H1 (cell line): ENCODE measurements around the gene IFT27. TPM values are rescaled to one million over a fixed set of nuclear protein-coding genes. Genes with fewer than 3 reads are reported as not detected.

Experiments
- CTCF ChIA-PET: fragments of 300-600 bp; sonication (Branson Sonifier 250); formaldehyde crosslinking; loops from one replicate; lab custom pipeline; 2021; ENCODE audit not compliant: partially characterized antibody; lab: Charles Lee
- POLR2A ChIA-PET: fragments of 300-600 bp; sonication (Branson Sonifier 250); formaldehyde crosslinking; loops from one replicate; lab custom pipeline; 2021; ENCODE audit warnings: inconsistent platforms; ENCODE audit not compliant: partially characterized antibody; lab: Charles Lee
- DNase-seq, 2 experiments: peaks; one replicate each; pipeline versions ENCODE4 v3.0.0 to v3.0.0-alpha.2; 2010 to 2022; ENCODE audit warnings: low spot score in 2 of 2, low read depth in 1 of 2, mixed read lengths in 1 of 2
- FAIRE-seq: peaks from 2 replicates; lab custom pipeline; 2011; peaks lifted over from hg19 to GRCh38; lab: Jason Lieb, UNC
- H2AFZ ChIP-seq: 2 replicates; pipeline ENCODE4 v1.8.1; 2012; ENCODE audit warnings: low read length, inconsistent platforms
- H2AK5ac ChIP-seq: 2 replicates; pipeline ENCODE4 v1.6.1; 2013; ENCODE audit warnings: low read depth, low read length
- H2BK120ac ChIP-seq: replicated peaks from 2 replicates; pipeline ENCODE3; 2013; ENCODE audit warnings: low read depth, low read length, inconsistent platforms
- H2BK12ac ChIP-seq: 2 replicates; pipeline ENCODE4 v1.6.1; 2013; ENCODE audit warnings: low read depth, low read length
- H2BK15ac ChIP-seq: 2 replicates; pipeline ENCODE4 v1.6.1; 2013; ENCODE audit warnings: low read length
- H2BK20ac ChIP-seq: 2 replicates; pipeline ENCODE4 v1.6.1; 2013; ENCODE audit warnings: low read length
- H2BK5ac ChIP-seq: 2 replicates; pipeline ENCODE4 v1.6.1; 2013; ENCODE audit warnings: low read depth, low read length
- H3K14ac ChIP-seq: 2 replicates; pipeline ENCODE4 v1.6.1; 2013; ENCODE audit warnings: inconsistent platforms; ENCODE audit not compliant: insufficient read length
- H3K18ac ChIP-seq: 2 replicates; pipeline ENCODE4 v1.6.1; 2013; ENCODE audit warnings: low read length; ENCODE audit errors: extremely low read depth
- H3K23ac ChIP-seq: 2 replicates; pipeline ENCODE4 v1.6.1; 2013; ENCODE audit warnings: inconsistent platforms; ENCODE audit not compliant: insufficient read length
- H3K23me2 ChIP-seq: 2 replicates; pipeline ENCODE4 v1.6.1; 2013; ENCODE audit warnings: low read depth, low read length
- H3K27ac ChIP-seq: 2 replicates; pipeline ENCODE4 v1.6.1; 2011; ENCODE audit warnings: low read depth, low read length, inconsistent platforms
- H3K27me3 ChIP-seq, 4 experiments: replicated peaks in 1 of 4; 1 replicate in 1 of 4; 2 replicates in 3 of 4; pipeline versions ENCODE4 v1.6.1 to v1.8.1; 2011 to 2013; ENCODE audit warnings: low read length in 3 of 4, mild to moderate bottlenecking in 3 of 4, inconsistent platforms in 2 of 4, mixed read lengths in 2 of 4, moderate library complexity in 1 of 4; ENCODE audit not compliant: control insufficient read depth in 3 of 4, insufficient read depth in 3 of 4; ENCODE audit errors: extremely low read depth in 1 of 4
- H3K36me3 ChIP-seq, 4 experiments: 2 replicates each; pipeline versions ENCODE4 v1.6.1 to v1.8.1; 2011 to 2013; ENCODE audit warnings: mild to moderate bottlenecking in 4 of 4, low read length in 3 of 4, moderate library complexity in 2 of 4, control low read depth in 1 of 4, inconsistent platforms in 1 of 4; ENCODE audit not compliant: insufficient read depth in 4 of 4, control insufficient read depth in 2 of 4
- H3K4ac ChIP-seq: replicated peaks from 2 replicates; pipeline ENCODE3; 2013; ENCODE audit warnings: low read length, low read depth, mixed read lengths, inconsistent platforms; ENCODE audit not compliant: insufficient read length
- H3K4me1 ChIP-seq, 4 experiments: replicated peaks in 1 of 4; 1 replicate in 1 of 4; 2 replicates in 3 of 4; pipeline versions ENCODE4 v1.6.1 to v1.8.1; 2011 to 2013; ENCODE audit warnings: low read length in 3 of 4, inconsistent platforms in 2 of 4, mixed read lengths in 1 of 4; ENCODE audit not compliant: insufficient read depth in 4 of 4, control insufficient read depth in 3 of 4
- H3K4me2 ChIP-seq, 2 experiments: 2 replicates each; pipeline versions ENCODE4 v1.6.1 to v1.8.1; 2011 to 2013; ENCODE audit warnings: low read depth in 2 of 2, low read length in 2 of 2, control low read depth in 1 of 2, inconsistent platforms in 1 of 2, mild to moderate bottlenecking in 1 of 2; ENCODE audit not compliant: insufficient read depth in 1 of 2
- H3K4me3 ChIP-seq, 4 experiments: fragments of 200-600, 300-600 bp in 1 of 4; sonication (generic), shearing (Covaris generic), sonication (Bioruptor Twin) in 1 of 4; 2 replicates each; pipeline versions ENCODE4 v1.5.1 to v1.8.1; 2011 to 2016; ENCODE audit warnings: low read length in 4 of 4, low read depth in 3 of 4, control low read depth in 2 of 4, inconsistent platforms in 2 of 4, mild to moderate bottlenecking in 2 of 4, mixed read lengths in 1 of 4, moderate library complexity in 1 of 4; ENCODE audit not compliant: insufficient read depth in 2 of 4; ENCODE audit errors: extremely low read depth in 1 of 4
- H3K56ac ChIP-seq: replicated peaks from 2 replicates; pipeline ENCODE3; 2013; ENCODE audit warnings: low read depth, mild to moderate bottlenecking, mixed read lengths, low read length, inconsistent platforms; ENCODE audit not compliant: insufficient read length
- H3K79me1 ChIP-seq: 2 replicates; pipeline ENCODE4 v1.6.1; 2013; ENCODE audit warnings: low read depth, low read length, control low read depth
- H3K79me2 ChIP-seq, 2 experiments: 2 replicates each; pipeline versions ENCODE4 v1.6.1 to v1.8.1; 2012 to 2013; ENCODE audit warnings: low read length in 2 of 2, mild to moderate bottlenecking in 2 of 2, inconsistent platforms in 1 of 2; ENCODE audit not compliant: insufficient read depth in 2 of 2, control insufficient read depth in 1 of 2
- H3K9ac ChIP-seq, 4 experiments: replicated peaks in 1 of 4; 1 replicate in 1 of 4; 2 replicates in 3 of 4; pipeline versions ENCODE4 v1.6.1 to v1.8.1; 2011 to 2013; ENCODE audit warnings: low read depth in 3 of 4, low read length in 3 of 4, control low read depth in 2 of 4, mild to moderate bottlenecking in 2 of 4, moderate library complexity in 2 of 4, inconsistent platforms in 1 of 4; ENCODE audit errors: extremely low read depth in 1 of 4
- H3K9me3 ChIP-seq, 2 experiments: 2 replicates each; pipeline versions ENCODE4 v1.6.1 to v1.8.1; 2012 to 2013; ENCODE audit warnings: mild to moderate bottlenecking in 2 of 2, moderate library complexity in 2 of 2, control low read depth in 1 of 2, inconsistent platforms in 1 of 2, low read depth in 1 of 2, low read length in 1 of 2, mixed read lengths in 1 of 2; ENCODE audit not compliant: insufficient read depth in 2 of 2
- H4K20me1 ChIP-seq, 2 experiments: replicated peaks in 1 of 2; 2 replicates each; pipeline versions ENCODE3 to v1.8.1; 2011 to 2013; ENCODE audit warnings: inconsistent platforms in 2 of 2, low read length in 2 of 2, mild to moderate bottlenecking in 1 of 2; ENCODE audit not compliant: insufficient read depth in 2 of 2, control insufficient read depth in 1 of 2
- H4K5ac ChIP-seq: 2 replicates; pipeline ENCODE4 v1.6.1; 2013; ENCODE audit warnings: low read length, low read depth, mixed read lengths, inconsistent platforms; ENCODE audit not compliant: insufficient read length
- H4K8ac ChIP-seq: 2 replicates; pipeline ENCODE4 v1.8.0; 2013; ENCODE audit warnings: mild to moderate bottlenecking, moderate library complexity, low read length, inconsistent platforms; ENCODE audit not compliant: insufficient read depth; ENCODE audit errors: extremely low read depth
- H4K91ac ChIP-seq: replicated peaks from 2 replicates; pipeline ENCODE3; 2013; ENCODE audit warnings: low read length, mixed read lengths, inconsistent platforms; ENCODE audit not compliant: insufficient read length
- CBX8 ChIP-seq: fragments of 300-800, 300-1000 bp; sonication (generic); IDR thresholded peaks from 2 replicates; pipeline ENCODE4 v1.7.1; 2016; ENCODE audit warnings: low read depth, low read length, borderline replicate concordance
- CEBPB ChIP-seq: IDR thresholded peaks from 2 replicates; pipeline ENCODE4 v1.6.1; 2012; ENCODE audit warnings: low read depth, low read length
- MAX ChIP-seq: IDR thresholded peaks from 2 replicates; pipeline ENCODE4 v1.6.1; 2012; ENCODE audit warnings: inconsistent platforms
- RBBP5 ChIP-seq: IDR thresholded peaks from 2 replicates; pipeline ENCODE4 v1.7.1; 2012; ENCODE audit warnings: low read depth, mild to moderate bottlenecking, inconsistent platforms, low read length, moderate library complexity, borderline replicate concordance
- SIX5 ChIP-seq: IDR thresholded peaks from 2 replicates; pipeline ENCODE4 v1.6.1; 2011; ENCODE audit warnings: mild to moderate bottlenecking, low read depth, low read length
- TEAD4 ChIP-seq: IDR thresholded peaks from 2 replicates; pipeline ENCODE4 v1.6.1; 2012; ENCODE audit warnings: low read depth, low read length, inconsistent platforms, mixed read lengths
- WGBS, 2 experiments: shearing (Covaris generic) in 1 of 2; methylation state at CpG; one replicate each; pipeline versions ENCODE4 v1.1.6 to v1.1.7; 2013 to 2015; ENCODE audit warnings: low lambda C conversion rate in 2 of 2, mixed read lengths in 2 of 2, inconsistent platforms in 1 of 2, low coverage in 1 of 2, missing lambda C conversion rate in 1 of 2; ENCODE audit not compliant: insufficient replicate concordance in 2 of 2, insufficient coverage in 1 of 2, insufficient read length in 1 of 2; ENCODE audit errors: extremely low coverage in 1 of 2, missing lambda C conversion rate in 1 of 2; 5-methylcytosine and 5-hydroxymethylcytosine counted together
- polyA plus RNA-seq, 7 experiments: library from polyadenylated mRNA; depleted of rRNA in 3 of 7; stranded (reverse) in 5 of 7; unstranded in 2 of 7; fragments of >200 nt in 5 of 7; fragments of 200-250 nt in 2 of 7; gene quantifications; 1 replicate in 5 of 7; 2 replicates in 1 of 7; 4 replicates in 1 of 7; pipeline versions ENCODE4 v1.2.1 to v1.2.3, GENCODE V29; 2011 to 2013; ENCODE audit warnings: missing spikeins in 2 of 7, mixed read lengths in 2 of 7
- total RNA-seq: library from RNA; stranded (reverse); fragmentation: NEBNext Ultra II Directional; extraction: Animal tissue kit (Norgen Biotek cat#: 25700); gene quantifications from 2 replicates; pipeline ENCODE4 v1.2.1, GENCODE V29; 2021

IFT27 gene
- total and polyA plus RNA-seq, 2 of the 8 experiments (the other 6 are each of a cell fraction or from before 2014, with no cell fraction given): 36.4 to 46.2 TPM

GRCh38 chr22:36759481-36760159, 16.3 kb downstream of the IFT27 start:
- Histone ChIP-seq H3K79me1 (no peaks in the 10 kb centered on the region), H4K20me1 (peaks cover 0 to 2% of the 10 kb centered on the region in 2 experiments), H3K27ac (no peak overlapping the region), H3K4ac (no peak overlapping the region), H3K4me3 (no peak overlapping the region), H2BK12ac (no peak overlapping the region), H3K23me2 (no peaks in the 10 kb centered on the region), H3K9ac (no peak overlapping the region), H3K9me3 (no peaks in the 10 kb centered on the region), H2BK20ac (no peak overlapping the region), H3K18ac (no peak overlapping the region), H3K36me3 (peaks cover 3 to 15% (median 11%) of the 10 kb centered on the region in 4 experiments; a peak in 5 of 8 replicates), H3K23ac (no peak overlapping the region), H3K56ac (no peak overlapping the region), H2AK5ac (no peak overlapping the region), H3K4me1 (peaks cover 0 to 7% (median 0%) of the 10 kb centered on the region in 4 experiments; a peak in 2 of 7 replicates), H2BK5ac (no peak overlapping the region), H3K79me2 (no peaks in the 10 kb centered on the region), H4K5ac (no peak overlapping the region), H3K4me2 (no peak overlapping the region), H4K8ac (no peak overlapping the region), H2AFZ (no peak overlapping the region), H2BK15ac (no peak overlapping the region), H2BK120ac (no peak overlapping the region), H3K27me3 (no peaks in the 10 kb centered on the region), H3K14ac (no peak overlapping the region), H4K91ac (no peak overlapping the region)
- no peak for FAIRE-seq
- DNase-seq: no peak
- ChIA-PET POLR2A (no interaction called here), CTCF (interaction anchor here (0.6 to 6.4 kb wide), 7 partner anchors 10 to 218 kb away, joined by 3 to 60 read pairs (median 12); no protein-coding TSS in a partner anchor)
- 86% methylated on average over 19 of the region's 19 CpGs; no CpG with 5 or more reads in 1 of the 2 experiments for WGBS, 2 experiments
- TF ChIP-seq RBBP5 (no peak), CEBPB (no peak), MAX (no peak), TEAD4 (no peak), CBX8 (no peak), SIX5 (no peak)
